ENCODE data around the gene HYKK.
"Not testable (repeated sequence)": the region's sequence is repeated elsewhere in the genome, so short reads cannot be mapped to it uniquely, and the experiment has no call there.

Gene HYKK

DNA sequence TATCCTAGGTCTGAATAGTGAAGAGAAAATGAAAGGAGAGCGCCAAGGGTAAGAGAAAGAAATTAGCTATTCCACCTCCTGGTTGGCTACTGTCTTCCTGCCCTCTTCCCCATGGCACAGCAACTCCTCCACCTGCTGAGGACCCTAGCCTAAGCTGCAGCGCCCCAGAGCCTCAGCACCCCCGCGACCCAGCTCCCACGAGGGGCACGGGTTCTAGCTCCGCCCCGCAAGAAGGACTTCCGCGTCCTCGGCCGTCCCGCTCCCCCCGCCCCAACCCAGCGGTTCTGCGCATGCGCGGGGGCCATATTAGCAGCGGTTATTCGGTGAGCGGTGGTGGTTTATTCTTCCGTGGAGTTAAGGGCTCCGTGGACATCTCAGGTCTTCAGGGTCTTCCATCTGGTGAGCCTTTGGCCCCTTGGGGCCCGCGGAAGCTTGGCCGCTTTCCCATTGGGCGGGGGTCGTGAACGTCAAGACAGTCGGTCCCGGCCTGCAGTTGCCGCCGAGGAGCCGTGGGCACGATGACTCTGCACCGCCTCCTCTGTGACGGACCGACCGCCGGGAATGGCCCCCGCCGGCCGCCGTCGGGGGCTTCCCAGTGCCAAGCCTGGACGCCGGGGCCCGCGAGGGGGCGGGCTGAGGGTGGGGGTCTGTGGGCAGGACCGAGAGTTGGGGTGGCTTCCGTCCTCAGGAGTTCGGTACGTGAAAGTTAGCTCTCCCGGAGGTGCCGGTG, 32.9 kb downstream of the HYKK start, which contains the start of gene PSMA4:
Gene PSMA4 (plus strand): TSS at position 304 of the 730 bp plus-strand sequence. CDS start 1,484 bp downstream, outside the sequence.
- DNase-seq, result peak; percentile 96

DNA sequence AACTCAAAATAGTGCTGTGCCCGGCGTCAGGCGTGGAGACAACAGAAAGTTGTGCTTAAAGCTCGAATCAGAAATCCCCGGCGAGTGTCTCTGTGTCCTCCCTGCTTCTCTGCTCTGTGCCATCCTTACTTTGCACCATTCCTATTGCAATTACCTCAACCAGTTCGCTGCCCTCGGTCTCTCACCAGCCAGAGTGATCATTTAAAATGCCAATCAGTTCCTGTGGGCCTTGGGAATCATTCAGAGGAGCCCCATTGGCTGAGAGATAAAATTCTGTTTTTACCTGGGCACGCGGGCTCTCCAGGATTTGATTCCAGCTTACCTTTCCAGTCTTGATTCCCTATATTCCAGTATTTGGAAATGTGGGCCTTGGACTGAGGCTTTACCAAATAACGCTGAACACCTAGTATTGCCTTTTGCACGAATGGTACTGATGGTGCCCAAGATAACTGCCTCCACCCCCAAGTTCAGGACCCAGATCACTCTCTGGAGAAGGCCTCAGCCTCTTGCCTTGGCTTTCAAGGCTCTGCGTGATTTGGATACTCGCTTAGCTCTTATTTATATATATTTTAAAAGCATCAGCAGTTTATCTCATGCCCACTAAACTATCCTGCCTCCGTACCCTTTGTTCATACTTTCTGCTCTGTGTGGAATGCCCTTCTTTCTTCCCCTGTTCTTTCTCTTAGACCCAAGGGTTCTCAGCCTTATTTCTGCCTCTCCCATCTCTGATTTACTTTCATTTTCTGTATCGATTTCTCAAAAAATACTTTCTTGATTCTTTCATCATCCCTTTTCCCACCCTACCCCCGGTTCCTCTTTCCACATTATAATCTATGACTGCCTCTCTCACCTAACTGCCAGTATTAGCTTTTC, 33.7 kb downstream of the HYKK start:
- DNase-seq, result peak; percentile 55

GRCh38 chr15:78541744-78542034, 34.3 kb downstream of the HYKK start:
- no peak for DNase-seq

DNA sequence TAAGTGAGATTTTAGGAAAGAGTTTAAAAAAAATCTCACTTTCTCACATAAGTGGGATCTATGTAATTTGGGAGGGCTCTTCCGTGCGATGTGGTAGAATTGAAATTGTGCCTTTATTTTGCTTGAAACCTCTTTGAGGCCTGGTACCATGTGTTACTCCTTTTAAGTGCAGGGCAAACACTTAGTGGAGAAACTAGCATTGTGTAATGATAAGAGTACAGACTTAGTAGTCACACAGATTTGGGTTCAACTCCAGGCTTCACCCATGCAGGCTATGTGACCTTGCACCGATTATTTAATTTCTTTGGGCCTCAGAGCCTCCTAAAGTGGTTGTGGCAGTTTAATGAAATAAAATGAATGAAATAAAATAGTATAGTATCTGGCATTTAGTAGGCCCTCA, 35.3 kb downstream of the HYKK start:
- no peak for DNase-seq

GRCh38 chr15:78550194-78550593, 42.8 kb downstream of the HYKK start:
- no peak for DNase-seq

GRCh38 chr15:78550815-78551214, 43.4 kb downstream of the HYKK start:
- DNase-seq, result no peak

- DNase-seq, result no peak
These were observed 44.5 kb downstream of the HYKK start for GRCh38 chr15:78551902-78552301.

DNA sequence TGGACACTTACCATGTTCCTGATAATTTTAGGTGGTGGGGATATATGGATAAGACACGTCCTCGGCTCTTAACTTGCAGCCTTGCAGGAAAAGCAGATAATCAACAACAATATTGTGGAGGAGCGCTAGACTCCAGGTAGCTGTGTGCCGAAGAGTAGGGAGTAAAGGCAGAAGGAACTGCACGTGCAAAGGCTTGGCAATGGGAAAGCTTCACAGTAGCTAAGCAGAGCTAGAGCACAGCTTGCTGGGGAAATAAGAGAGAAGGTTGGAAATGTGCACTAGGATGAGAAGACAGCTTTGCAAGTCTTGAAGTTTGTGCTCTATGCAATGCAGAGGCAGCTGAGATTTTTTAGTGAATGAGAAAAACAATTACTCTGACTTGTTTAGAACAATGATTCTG, 45.2 kb downstream of the HYKK start:
- DNase-seq, result no peak

DNA sequence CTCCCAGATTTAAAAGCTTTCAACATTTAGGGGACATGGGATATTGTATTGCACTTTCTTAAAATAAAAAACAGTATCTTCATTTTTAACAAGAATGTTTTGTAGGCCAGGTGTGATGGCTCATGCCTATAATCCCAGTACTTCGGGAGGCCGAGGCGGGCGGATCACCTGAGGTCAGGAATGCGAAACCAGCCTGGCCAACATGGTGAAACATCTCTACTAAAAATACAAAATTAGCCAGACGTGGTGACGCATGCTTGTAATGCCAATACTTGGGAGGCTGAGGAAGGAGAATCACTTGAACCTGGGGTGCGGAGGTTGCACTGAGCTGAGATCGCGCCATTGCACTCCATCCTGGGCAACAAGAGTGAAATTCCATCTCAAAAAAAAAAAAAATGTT, 52.8 kb downstream of the HYKK start:
- DNase-seq, result not testable (repeated sequence)

- DNase-seq, result no peak
These were observed 54.1 kb downstream of the HYKK start for GRCh38 chr15:78561490-78561889.

- DNase-seq, result no peak
These were observed 55.7 kb downstream of the HYKK start for GRCh38 chr15:78563092-78563491.

DNA sequence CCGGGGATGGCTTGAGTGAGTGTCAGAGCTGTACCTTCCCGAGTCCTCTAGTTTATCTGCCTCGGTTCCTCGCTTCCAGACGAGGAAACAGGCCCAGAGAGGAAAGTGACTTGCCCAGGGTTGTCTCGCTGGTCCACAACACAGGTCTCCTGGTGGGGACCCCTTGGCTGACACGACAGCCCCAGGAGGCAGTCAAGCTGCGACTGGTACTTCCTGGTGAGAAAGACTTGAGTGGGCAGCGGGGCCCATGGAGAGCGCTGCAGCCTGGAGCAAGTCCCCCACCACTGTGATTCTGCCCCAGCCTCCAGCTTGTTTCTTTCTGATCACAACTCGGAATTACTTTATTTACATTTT, 57.3 kb downstream of the HYKK start:
- DNase-seq, result no peak

GRCh38 chr15:78565097-78565950, 57.9 kb downstream of the HYKK start, which contains the start of gene CHRNA5:
CHRNA5 (plus strand) TSS chr15:78565520; CDS start chr15:78565720, 200 bp downstream.
- DNase-seq, result peak; percentile 76

GRCh38 chr15:78565951-78566774, 58.8 kb downstream of the HYKK start:
- DNase-seq, result peak; percentile 35

GRCh38 chr15:78567531-78567930, 60.2 kb downstream of the HYKK start:
- no peak for DNase-seq

DNA sequence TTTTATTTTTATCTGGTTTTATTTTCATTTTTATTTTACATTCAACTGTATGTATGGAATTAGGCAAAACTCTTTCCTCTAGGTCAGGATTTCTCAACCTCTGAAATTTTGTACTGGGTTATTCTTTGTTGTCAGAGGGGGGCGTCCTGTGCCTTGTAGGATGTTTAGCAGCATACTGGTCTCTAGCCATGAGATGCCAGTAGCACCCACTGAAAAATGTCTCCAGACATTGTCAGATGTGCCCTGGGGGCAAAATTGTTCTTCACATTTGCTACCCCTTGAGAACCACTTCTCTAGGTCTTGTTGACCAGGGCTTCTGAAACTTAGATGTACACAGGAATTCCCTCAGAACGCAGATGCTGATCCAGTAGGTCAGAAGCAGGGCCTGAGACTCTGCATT, 63.3 kb downstream of the HYKK start:
- DNase-seq, result no peak

- no peak for DNase-seq
These were observed 64.0 kb downstream of the HYKK start for GRCh38 chr15:78571382-78571781.

DNA sequence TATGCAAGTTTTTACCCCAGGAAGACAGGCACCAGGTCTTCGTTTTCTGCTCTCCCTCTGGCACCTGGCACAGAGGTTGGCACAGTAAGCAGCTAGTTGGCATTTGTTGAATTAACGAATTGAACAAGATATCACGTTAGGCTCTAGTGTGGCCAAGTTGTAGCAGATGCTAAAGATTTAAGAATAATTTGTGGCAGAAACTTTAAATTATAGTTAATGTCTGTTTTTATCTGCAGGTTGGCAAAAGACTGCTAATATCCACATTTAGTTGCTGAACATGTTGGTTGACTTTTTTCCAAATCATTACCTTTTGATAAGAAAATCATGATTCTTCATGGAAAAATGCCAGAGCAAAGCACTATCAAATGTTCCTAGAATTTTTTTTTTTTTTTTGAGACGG, 66.0 kb downstream of the HYKK start:
- no peak for DNase-seq

DNA sequence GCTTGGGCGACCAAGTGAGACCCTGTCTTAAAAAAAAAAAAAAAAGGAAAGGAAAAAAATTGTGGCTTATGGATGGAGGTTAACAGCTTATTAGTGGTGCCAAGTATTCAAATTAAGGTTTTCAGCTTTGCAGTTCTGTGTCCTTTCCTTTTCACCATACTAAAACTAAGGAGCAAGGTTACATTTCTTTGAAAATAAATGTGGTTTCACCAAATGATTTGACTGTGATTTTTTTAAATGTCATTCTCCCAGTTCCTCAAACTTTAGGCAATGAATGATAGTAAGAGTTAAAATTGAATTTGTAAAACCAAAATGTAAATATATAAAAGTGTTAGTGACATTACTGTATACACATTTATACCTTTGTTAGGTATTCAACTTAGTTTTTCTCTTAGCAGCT, 67.6 kb downstream of the HYKK start:
- DNase-seq, result no peak
